ENCODE measurements around the gene ZACN.
A peak's percentile ranks its signal among the peaks of the same experiment; 100 is the strongest.

ZACN gene

GRCh38 chr17:76107509-76107908 is 28.5 kb downstream of the ZACN start:
- peak; percentile 34 for TF ChIP-seq CTCF (IDR thresholded peaks at IDR 0.05; ENCODE audit: control extremely low read depth, extremely low read depth, low read depth, missing control alignments)
- no peak for DNase-seq (ENCODE audit: extremely low spot score)
- ChIA-PET CTCF (interaction anchor here (1.0 to 2.6 kb wide), 5 partner anchors 8 to 182 kb away, joined by 3 to 12 read pairs (median 5); no protein-coding TSS in a partner anchor), POLR2A (no interaction called here)

GRCh38 chr17:76111956-76112355 is 33.0 kb downstream of the ZACN start:
- CTCF ChIA-PET: interaction anchor here (0.6 to 2.9 kb wide), 7 partner anchors 8 to 191 kb away, joined by 3 to 14 read pairs (median 4); no protein-coding TSS in a partner anchor
- POLR2A ChIA-PET: no interaction called here
- DNase-seq (ENCODE audit: extremely low spot score): no peak
- no peak for TF ChIP-seq CTCF (IDR thresholded peaks at IDR 0.05; ENCODE audit: control extremely low read depth, extremely low read depth, low read depth, missing control alignments)

- no peak for TF ChIP-seq CTCF (IDR thresholded peaks at IDR 0.05; ENCODE audit: control extremely low read depth, extremely low read depth, low read depth, missing control alignments)
- no peak for DNase-seq (ENCODE audit: extremely low spot score)
- POLR2A ChIA-PET: interaction anchor here (0.7 kb wide), 1 partner anchor 10 kb away, joined by 3 read pairs; no protein-coding TSS in a partner anchor
- CTCF ChIA-PET: interaction anchor here (1.1 to 15.1 kb wide), 6 partner anchors 9 to 283 kb away, joined by 3 to 337 read pairs (median 6); no protein-coding TSS in a partner anchor
Observed at GRCh38 chr17:76115138-76115754, 36.3 kb downstream of the ZACN start.

GRCh38 chr17:76119409-76120371 is 40.7 kb downstream of the ZACN start:
- no peak for TF ChIP-seq CTCF (IDR thresholded peaks at IDR 0.05; ENCODE audit: control extremely low read depth, extremely low read depth, low read depth, missing control alignments)
- no peak for DNase-seq (ENCODE audit: extremely low spot score)
- ChIA-PET POLR2A (no interaction called here), CTCF (interaction anchor here (0.7 to 15.1 kb wide), 17 partner anchors 7 to 266 kb away, joined by 3 to 337 read pairs (median 7); no protein-coding TSS in a partner anchor)

GRCh38 chr17:76120658-76121008 is 41.7 kb downstream of the ZACN start:
- ChIA-PET POLR2A (no interaction called here), CTCF (interaction anchor here (0.7 to 15.1 kb wide), 28 partner anchors 10 to 373 kb away, joined by 3 to 337 read pairs (median 6); no protein-coding TSS in a partner anchor)
- TF ChIP-seq CTCF (IDR thresholded peaks at IDR 0.05; ENCODE audit: control extremely low read depth, extremely low read depth, low read depth, missing control alignments): no peak
- DNase-seq (ENCODE audit: extremely low spot score): no peak

GRCh38 chr17:76121932-76122430 is 43.0 kb downstream of the ZACN start:
- POLR2A ChIA-PET: interaction anchor here (2.1 kb wide), 1 partner anchor 157 kb away, joined by 7 read pairs; no protein-coding TSS in a partner anchor
- no peak for TF ChIP-seq CTCF (IDR thresholded peaks at IDR 0.05; ENCODE audit: control extremely low read depth, extremely low read depth, low read depth, missing control alignments)

More at GRCh38 chr17:76121932-76122430, 43.0 kb downstream of the ZACN start:
- no peak for DNase-seq (ENCODE audit: extremely low spot score)
- CTCF ChIA-PET: interaction anchor here (1.0 to 15.1 kb wide), 25 partner anchors 10 to 371 kb away, joined by 3 to 337 read pairs (median 7); partner anchors contain the start of gene EXOC7
